UCSD-AML1 (cell line): ENCODE results near the gene MORC3.
A peak's percentile ranks its signal among the peaks of the same experiment; 100 is the strongest.
"Not testable (repeated sequence)": the region's sequence is repeated elsewhere in the genome, so short reads cannot be mapped to it uniquely, and the experiment has no call there.

Source experiments
- DNase-seq: peaks from one replicate; lab custom pipeline; 2025; ENCODE audit not compliant: unreplicated experiment; lab: John Stamatoyannopoulos, UW

The MORC3 gene

GRCh38 chr21:36385233-36386030 is 65.4 kb downstream of the MORC3 start, which contains the start of gene CHAF1B:
TSS of gene CHAF1B (plus strand) at chr21:36385392. CDS start at chr21:36386137, 745 bp downstream.
- DNase-seq: peak; percentile 82

- no peak for DNase-seq
Observed at GRCh38 chr21:36386031-36386642, 66.1 kb downstream of the MORC3 start.

- DNase-seq: no peak
Observed at GRCh38 chr21:36388096-36388495, 68.1 kb downstream of the MORC3 start.

GRCh38 chr21:36388835-36389234 is 68.8 kb downstream of the MORC3 start:
- DNase-seq: no peak

GRCh38 chr21:36391649-36392048 is 71.7 kb downstream of the MORC3 start:
- not testable (repeated sequence) for DNase-seq

GRCh38 chr21:36395353-36396111 is 75.5 kb downstream of the MORC3 start:
- DNase-seq: no peak

GRCh38 chr21:36396325-36396724 is 76.3 kb downstream of the MORC3 start:
- DNase-seq: no peak

GRCh38 chr21:36396971-36397370 is 77.0 kb downstream of the MORC3 start:
- DNase-seq: no peak

GRCh38 chr21:36397606-36398005 is 77.6 kb downstream of the MORC3 start:
- no peak for DNase-seq

GRCh38 chr21:36399736-36400135 is 79.7 kb downstream of the MORC3 start:
- DNase-seq: not testable (repeated sequence)

GRCh38 chr21:36400719-36401118 is 80.7 kb downstream of the MORC3 start:
- no peak for DNase-seq

- DNase-seq: no peak
Observed at GRCh38 chr21:36402339-36402738, 82.3 kb downstream of the MORC3 start.

GRCh38 chr21:36403713-36404112 is 83.7 kb downstream of the MORC3 start:
- no peak for DNase-seq

GRCh38 chr21:36408568-36408967 is 88.6 kb downstream of the MORC3 start:
- DNase-seq: no peak

- DNase-seq: no peak
Observed at GRCh38 chr21:36411301-36411700, 91.3 kb downstream of the MORC3 start.

GRCh38 chr21:36412916-36413315 is 92.9 kb downstream of the MORC3 start:
- DNase-seq: no peak

- no peak for DNase-seq
Observed at GRCh38 chr21:36415375-36415774, 95.4 kb downstream of the MORC3 start.

- no peak for DNase-seq
Observed at GRCh38 chr21:36419241-36419640, 99.2 kb downstream of the MORC3 start.

- peak; percentile 52 for DNase-seq
Observed at GRCh38 chr21:36419996-36420395, 100.0 kb downstream of the MORC3 start.

GRCh38 chr21:36420571-36421339 is 100.8 kb downstream of the MORC3 start:
- no peak for DNase-seq
